ENCODE measurements around the gene WSCD1.

DNA sequence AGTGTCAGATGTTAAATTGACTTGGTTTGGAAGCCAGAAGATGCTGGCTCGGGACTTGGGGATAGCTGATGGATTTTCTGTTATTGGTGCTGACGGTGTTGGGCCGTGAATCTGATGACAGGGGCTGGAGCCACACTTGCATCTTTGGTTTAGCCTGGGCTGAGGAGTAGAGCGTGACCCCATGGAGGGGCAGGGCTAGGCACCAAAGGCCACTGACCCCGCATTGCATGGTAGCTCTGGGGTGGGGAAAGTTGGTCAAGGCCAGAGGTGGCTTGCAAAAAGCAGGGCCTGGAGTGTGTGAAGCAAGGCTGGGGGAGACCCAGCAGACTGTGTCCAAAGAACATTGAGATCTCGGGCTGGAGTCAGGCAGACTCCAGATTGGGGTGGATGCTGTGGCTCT, 25.3 kb downstream of the WSCD1 start:
- TF ChIP-seq, protein P1, sequence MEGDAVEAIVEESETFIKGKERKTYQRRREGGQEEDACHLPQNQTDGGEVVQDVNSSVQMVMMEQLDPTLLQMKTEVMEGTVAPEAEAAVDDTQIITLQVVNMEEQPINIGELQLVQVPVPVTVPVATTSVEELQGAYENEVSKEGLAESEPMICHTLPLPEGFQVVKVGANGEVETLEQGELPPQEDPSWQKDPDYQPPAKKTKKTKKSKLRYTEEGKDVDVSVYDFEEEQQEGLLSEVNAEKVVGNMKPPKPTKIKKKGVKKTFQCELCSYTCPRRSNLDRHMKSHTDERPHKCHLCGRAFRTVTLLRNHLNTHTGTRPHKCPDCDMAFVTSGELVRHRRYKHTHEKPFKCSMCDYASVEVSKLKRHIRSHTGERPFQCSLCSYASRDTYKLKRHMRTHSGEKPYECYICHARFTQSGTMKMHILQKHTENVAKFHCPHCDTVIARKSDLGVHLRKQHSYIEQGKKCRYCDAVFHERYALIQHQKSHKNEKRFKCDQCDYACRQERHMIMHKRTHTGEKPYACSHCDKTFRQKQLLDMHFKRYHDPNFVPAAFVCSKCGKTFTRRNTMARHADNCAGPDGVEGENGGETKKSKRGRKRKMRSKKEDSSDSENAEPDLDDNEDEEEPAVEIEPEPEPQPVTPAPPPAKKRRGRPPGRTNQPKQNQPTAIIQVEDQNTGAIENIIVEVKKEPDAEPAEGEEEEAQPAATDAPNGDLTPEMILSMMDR (IDR thresholded peaks at IDR 0.05; ENCODE audit: low read length), result no peak
- no peak for TF ChIP-seq EZH2 (IDR thresholded peaks at IDR 0.05; ENCODE audit: borderline replicate concordance, low read length)

Data from OCI-LY1 (cell line).